GM10847 (cell line): ENCODE data around the gene RBM20.

Experiments
- POLR2A ChIP-seq: IDR thresholded peaks from 2 replicates; pipeline ENCODE4 v1.6.1; 2011; ENCODE audit not compliant: insufficient read length; ENCODE audit errors: extremely low read depth

The RBM20 gene

GRCh38 chr10:110852947-110853346, 208.8 kb downstream of the RBM20 start:
- TF ChIP-seq POLR2A, result no peak

GRCh38 chr10:110853921-110854605, 209.9 kb downstream of the RBM20 start:
- no peak for TF ChIP-seq POLR2A

- TF ChIP-seq POLR2A, result no peak
Observed at GRCh38 chr10:110857265-110858171, 213.4 kb downstream of the RBM20 start.

- TF ChIP-seq POLR2A, result no peak
Observed at GRCh38 chr10:110858297-110858934, 214.3 kb downstream of the RBM20 start.

GRCh38 chr10:110859206-110859972, 215.3 kb downstream of the RBM20 start:
- TF ChIP-seq POLR2A, result no peak

GRCh38 chr10:110859973-110860376, 215.8 kb downstream of the RBM20 start:
- TF ChIP-seq POLR2A, result no peak

- TF ChIP-seq POLR2A, result peak; percentile 27
Observed at GRCh38 chr10:110860576-110861241, 216.6 kb downstream of the RBM20 start.

- TF ChIP-seq POLR2A, result no peak
Observed at GRCh38 chr10:110861476-110861875, 217.3 kb downstream of the RBM20 start.

GRCh38 chr10:110861930-110862649, 218.0 kb downstream of the RBM20 start:
- TF ChIP-seq POLR2A, result no peak

- no peak for TF ChIP-seq POLR2A
Observed at GRCh38 chr10:110862961-110863360, 218.8 kb downstream of the RBM20 start.

- TF ChIP-seq POLR2A, result no peak
Observed at GRCh38 chr10:110863361-110863760, 219.2 kb downstream of the RBM20 start.

GRCh38 chr10:110863956-110864355, 219.8 kb downstream of the RBM20 start:
- TF ChIP-seq POLR2A, result no peak

GRCh38 chr10:110864662-110865140, 220.6 kb downstream of the RBM20 start:
- no peak for TF ChIP-seq POLR2A
